Measurements from ENCODE around the gene REEP6.

REEP6 gene

GRCh38 chr19:1491114-1491848, at the start of gene REEP6:
TSS of gene REEP6 (plus strand) at chr19:1491181. CDS start at chr19:1491270, 89 bp downstream.
- in situ Hi-C loops (cut with HindIII; ENCODE audit: low sequenced_read_pairs) = no loop called here

- in situ Hi-C loops (cut with HindIII; ENCODE audit: low sequenced_read_pairs) = no loop called here
Measured at GRCh38 chr19:1441677-1442438, 49.1 kb upstream of the REEP6 start.

- in situ Hi-C loops (cut with HindIII; ENCODE audit: low sequenced_read_pairs) = no loop called here
Measured at GRCh38 chr19:1445185-1445931, 45.6 kb upstream of the REEP6 start.

- in situ Hi-C loops (cut with HindIII; ENCODE audit: low sequenced_read_pairs) = no loop called here
Measured at GRCh38 chr19:1445932-1446712, 44.9 kb upstream of the REEP6 start.

- in situ Hi-C loops (cut with HindIII; ENCODE audit: low sequenced_read_pairs) = no loop called here
Measured at GRCh38 chr19:1446713-1447481, 44.1 kb upstream of the REEP6 start.

GRCh38 chr19:1447504-1447903, 43.5 kb upstream of the REEP6 start:
- in situ Hi-C loops (cut with HindIII; ENCODE audit: low sequenced_read_pairs) = no loop called here

GRCh38 chr19:1447944-1448343, 43.0 kb upstream of the REEP6 start:
- in situ Hi-C loops (cut with HindIII; ENCODE audit: low sequenced_read_pairs) = no loop called here

GRCh38 chr19:1449467-1450442, 41.2 kb upstream of the REEP6 start, which contains the start of gene APC2:
TSS of gene APC2 (plus strand) at chr19:1450121. CDS start at chr19:1453002, 2,881 bp downstream.
- in situ Hi-C loops (cut with HindIII; ENCODE audit: low sequenced_read_pairs) = no loop called here

- in situ Hi-C loops (cut with HindIII; ENCODE audit: low sequenced_read_pairs) = no loop called here
Measured at GRCh38 chr19:1450735-1451731, 39.9 kb upstream of the REEP6 start.

- in situ Hi-C loops (cut with HindIII; ENCODE audit: low sequenced_read_pairs) = no loop called here
Measured at GRCh38 chr19:1451916-1452801, 38.8 kb upstream of the REEP6 start.

GRCh38 chr19:1452802-1453524, 38.0 kb upstream of the REEP6 start:
- in situ Hi-C loops (cut with HindIII; ENCODE audit: low sequenced_read_pairs) = no loop called here

GRCh38 chr19:1453525-1454364, 37.2 kb upstream of the REEP6 start:
- in situ Hi-C loops (cut with HindIII; ENCODE audit: low sequenced_read_pairs) = no loop called here

GRCh38 chr19:1455002-1455335, 36.0 kb upstream of the REEP6 start:
- in situ Hi-C loops (cut with HindIII; ENCODE audit: low sequenced_read_pairs) = no loop called here

- in situ Hi-C loops (cut with HindIII; ENCODE audit: low sequenced_read_pairs) = no loop called here
Measured at GRCh38 chr19:1455336-1456120, 35.5 kb upstream of the REEP6 start.

Data from DLD1 (cell line).